Mammary epithelial cell (primary cell): ENCODE data around the gene EFCAB8.

Source experiments
- CTCF ChIP-seq, 2 donors: IDR thresholded peaks in 1 of 2; conservative IDR thresholded peaks in 1 of 2; 2 replicates each; pipeline ENCODE4 v1.5.1; 2011 to 2012; ENCODE audit warnings: inconsistent platforms in 2 of 2, low read length in 2 of 2, mild to moderate bottlenecking in 2 of 2, control low read depth in 1 of 2, low read depth in 1 of 2; ENCODE audit not compliant: insufficient read depth in 1 of 2; ENCODE audit errors: extremely low read depth in 1 of 2
- EZH2 ChIP-seq: IDR thresholded peaks from 2 replicates; pipeline ENCODE4 v1.6.1; 2012; ENCODE audit warnings: low read length, inconsistent platforms, borderline replicate concordance

GRCh38 chr20:32929162-32929561 is 70.4 kb downstream of the EFCAB8 start:
- TF ChIP-seq CTCF (conservative IDR thresholded peaks at IDR 0.05 in 1 of 2, IDR thresholded peaks at IDR 0.05 in 1 of 2; ENCODE audit: extremely low read depth in 1 of 2, insufficient read depth in 1 of 2, low read depth in 1 of 2, low read length in 2 of 2) (no peak), EZH2 (no peak)
